Measurements from ENCODE around the gene SEMA4F.

Gene SEMA4F

DNA sequence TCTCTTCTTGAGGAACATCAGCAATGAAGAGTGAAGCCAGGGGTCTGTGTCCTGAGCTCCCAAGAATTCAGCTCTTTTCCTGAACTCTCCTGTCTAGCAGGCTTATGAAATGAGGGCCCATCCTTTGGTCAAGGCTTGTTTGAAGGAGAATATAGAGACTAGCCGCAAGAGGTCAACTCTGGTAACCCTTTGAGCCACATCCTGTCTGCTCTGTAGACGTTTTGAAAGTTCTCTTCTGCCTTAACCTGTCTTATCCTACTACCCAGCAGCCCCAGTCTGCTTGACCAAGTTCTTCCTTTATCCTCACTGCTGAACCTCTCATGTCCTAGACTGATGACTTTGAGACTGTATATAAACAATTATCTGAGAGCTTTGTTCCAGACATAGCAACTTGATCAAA, 5.4 kb downstream of the SEMA4F start:
- Histone ChIP-seq H3K9me3 (ENCODE audit: control insufficient read depth, insufficient read depth, low read length) (no peaks in the 10 kb centered on the region), H3K36me3 (ENCODE audit: control insufficient read depth, insufficient read depth, low read length) (no peaks in the 10 kb centered on the region), H3K27me3 (ENCODE audit: control insufficient read depth, insufficient read depth, low read length) (peaks cover 11% of the 10 kb centered on the region), H3K4me3 (ENCODE audit: low read length) (no peak overlapping the region), H3K27ac (ENCODE audit: low read length) (no peak overlapping the region), H3K4me1 (ENCODE audit: control insufficient read depth, insufficient read depth, low read length) (no peaks in the 10 kb centered on the region)
- WGBS (ENCODE audit: insufficient coverage, insufficient read length) = no CpG with 5 or more reads among the region's 2 CpGs
- DNase-seq (ENCODE audit: low read depth, low spot score) = no peak

DNA sequence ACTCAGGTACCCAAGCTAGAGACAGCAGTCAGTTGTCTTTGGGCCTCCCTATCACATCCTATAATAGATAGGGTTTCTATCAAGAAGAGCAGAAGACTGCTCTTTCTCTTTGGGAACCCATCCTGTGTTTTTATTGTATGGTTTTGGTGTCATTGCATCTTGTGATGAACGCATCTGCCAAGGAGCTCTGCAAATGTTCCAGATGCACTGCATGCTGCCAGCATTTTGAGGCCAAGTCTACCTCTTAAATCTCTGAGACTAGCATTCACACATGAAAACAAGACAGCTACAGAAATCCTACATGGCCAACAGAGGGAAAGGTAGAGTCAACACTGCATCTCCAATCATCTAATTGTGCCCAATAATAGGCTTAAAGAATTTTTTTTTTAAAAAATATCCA, 14.0 kb downstream of the SEMA4F start:
- no peak overlapping the region for H3K27ac ChIP-seq (ENCODE audit: low read length)
- no peak overlapping the region for H3K4me3 ChIP-seq (ENCODE audit: low read length)
- H3K9me3 ChIP-seq (ENCODE audit: control insufficient read depth, insufficient read depth, low read length) = no peaks in the 10 kb centered on the region
- DNase-seq (ENCODE audit: low read depth, low spot score) = no peak
- no peaks in the 10 kb centered on the region for H3K4me1 ChIP-seq (ENCODE audit: control insufficient read depth, insufficient read depth, low read length)
- WGBS (ENCODE audit: insufficient coverage, insufficient read length) = no CpG with 5 or more reads among the region's 1 CpG
- no peaks in the 10 kb centered on the region for H3K27me3 ChIP-seq (ENCODE audit: control insufficient read depth, insufficient read depth, low read length)
- no peaks in the 10 kb centered on the region for H3K36me3 ChIP-seq (ENCODE audit: control insufficient read depth, insufficient read depth, low read length)

DNA sequence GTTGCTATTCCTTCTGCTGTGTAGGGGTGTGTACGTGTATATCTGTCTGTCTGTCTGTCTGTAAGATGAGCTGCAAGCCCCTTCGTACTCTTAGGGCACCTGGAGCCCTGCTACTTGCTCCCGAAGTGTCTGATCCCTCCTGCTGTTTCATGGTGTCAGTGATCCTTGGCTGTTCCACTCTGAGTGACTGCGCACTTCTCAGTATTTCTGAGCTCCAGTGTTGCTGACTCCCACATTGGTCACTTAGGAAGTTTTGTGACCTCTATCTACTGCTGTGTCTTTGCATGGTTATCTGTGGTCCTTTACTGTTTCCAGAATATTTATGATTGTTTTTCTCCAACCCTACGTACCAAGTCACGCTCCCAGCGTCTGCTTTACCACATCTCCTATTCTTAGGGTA, 16.2 kb downstream of the SEMA4F start:
- no peaks in the 10 kb centered on the region for H3K9me3 ChIP-seq (ENCODE audit: control insufficient read depth, insufficient read depth, low read length)
- WGBS (ENCODE audit: insufficient coverage, insufficient read length) = no CpG with 5 or more reads among the region's 7 CpGs
- no peak overlapping the region for H3K4me3 ChIP-seq (ENCODE audit: low read length)
- H3K27me3 ChIP-seq (ENCODE audit: control insufficient read depth, insufficient read depth, low read length) = no peaks in the 10 kb centered on the region
- no peak for DNase-seq (ENCODE audit: low read depth, low spot score)
- no peak overlapping the region for H3K27ac ChIP-seq (ENCODE audit: low read length)
- no peaks in the 10 kb centered on the region for H3K4me1 ChIP-seq (ENCODE audit: control insufficient read depth, insufficient read depth, low read length)
- H3K36me3 ChIP-seq (ENCODE audit: control insufficient read depth, insufficient read depth, low read length) = no peaks in the 10 kb centered on the region

DNA sequence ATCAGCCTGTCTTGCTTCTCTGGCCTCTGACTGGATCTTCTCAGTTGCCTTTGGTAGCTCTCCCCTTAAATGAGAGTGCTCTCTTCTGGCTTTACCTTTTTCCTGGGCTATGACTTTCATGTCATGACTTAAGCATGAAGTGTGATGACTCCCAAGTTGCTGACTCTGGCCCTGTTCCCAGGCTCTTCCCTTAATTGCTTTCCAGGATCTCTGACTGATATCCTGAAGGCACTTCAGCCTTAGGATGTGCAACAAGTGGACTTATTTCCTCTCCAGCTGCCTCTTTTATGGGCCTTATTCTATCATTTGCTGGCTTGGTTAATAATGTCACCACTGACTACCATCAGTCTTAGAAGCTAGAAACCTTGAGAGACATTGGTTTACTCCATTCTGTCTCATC, 17.4 kb downstream of the SEMA4F start:
- Histone ChIP-seq H3K36me3 (ENCODE audit: control insufficient read depth, insufficient read depth, low read length) (no peaks in the 10 kb centered on the region), H3K9me3 (ENCODE audit: control insufficient read depth, insufficient read depth, low read length) (no peaks in the 10 kb centered on the region), H3K27ac (ENCODE audit: low read length) (no peak overlapping the region), H3K4me3 (ENCODE audit: low read length) (no peak overlapping the region), H3K27me3 (ENCODE audit: control insufficient read depth, insufficient read depth, low read length) (no peaks in the 10 kb centered on the region), H3K4me1 (ENCODE audit: control insufficient read depth, insufficient read depth, low read length) (no peaks in the 10 kb centered on the region)
- no peak for DNase-seq (ENCODE audit: low read depth, low spot score)

DNA sequence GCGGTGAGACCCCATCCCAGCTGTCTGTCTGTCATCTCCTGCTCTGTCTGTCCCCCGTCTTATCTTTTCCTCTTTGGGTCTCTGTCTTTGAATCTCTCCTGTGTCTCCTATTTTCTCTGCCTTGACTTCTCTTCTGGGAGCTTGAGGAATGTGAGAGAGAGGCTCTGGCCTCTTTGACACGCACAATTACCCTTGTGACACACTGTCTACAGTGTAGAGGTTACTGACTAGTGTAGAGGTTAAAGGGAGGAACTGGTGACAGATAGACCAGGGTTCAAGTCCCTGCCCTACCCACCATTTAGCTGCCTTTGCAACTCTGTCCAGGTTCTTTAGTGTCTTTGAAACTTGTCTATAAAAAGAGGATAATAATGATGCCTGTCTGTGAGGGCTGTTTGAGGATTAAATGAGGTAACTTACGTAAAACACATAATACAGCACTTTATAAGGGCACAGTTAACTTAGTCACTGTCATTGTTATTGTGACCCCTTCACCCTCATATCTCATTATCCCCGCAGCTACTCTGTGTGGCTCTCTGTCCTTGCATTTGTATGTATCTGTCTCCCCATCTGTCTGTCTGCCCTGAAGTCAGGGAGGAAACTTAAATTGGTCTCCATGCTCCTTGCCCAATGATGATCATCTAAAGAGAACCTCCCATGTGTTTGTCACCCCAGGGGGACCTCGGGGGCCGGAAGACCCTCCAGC, 19.9 kb downstream of the SEMA4F start:
- no CpG with 5 or more reads among the region's 7 CpGs for WGBS (ENCODE audit: insufficient coverage, insufficient read length)
- no peaks in the 10 kb centered on the region for H3K27me3 ChIP-seq (ENCODE audit: control insufficient read depth, insufficient read depth, low read length)
- no peaks in the 10 kb centered on the region for H3K36me3 ChIP-seq (ENCODE audit: control insufficient read depth, insufficient read depth, low read length)
- no peak overlapping the region for H3K4me3 ChIP-seq (ENCODE audit: low read length)
- H3K9me3 ChIP-seq (ENCODE audit: control insufficient read depth, insufficient read depth, low read length) = no peaks in the 10 kb centered on the region
- H3K4me1 ChIP-seq (ENCODE audit: control insufficient read depth, insufficient read depth, low read length) = no peaks in the 10 kb centered on the region
- DNase-seq (ENCODE audit: low read depth, low spot score) = no peak
- no peak overlapping the region for H3K27ac ChIP-seq (ENCODE audit: low read length)

DNA sequence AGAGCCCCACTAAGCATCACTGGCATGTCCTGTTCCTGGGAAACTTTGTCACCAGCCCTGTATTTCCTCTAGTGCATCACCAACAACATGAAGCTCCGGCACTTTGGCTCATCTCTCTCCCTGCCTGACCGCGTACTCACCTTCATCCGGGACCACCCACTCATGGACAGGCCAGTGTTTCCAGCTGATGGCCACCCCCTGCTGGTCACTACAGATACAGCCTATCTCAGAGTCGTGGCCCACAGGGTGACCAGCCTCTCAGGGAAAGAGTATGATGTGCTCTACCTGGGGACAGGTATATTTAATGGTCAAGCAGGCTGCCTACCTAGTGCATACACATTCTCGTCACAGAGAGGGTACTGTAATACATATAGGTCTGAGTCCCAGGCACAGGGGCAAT, 21.0 kb downstream of the SEMA4F start:
- Histone ChIP-seq H3K4me3 (ENCODE audit: low read length) (no peak overlapping the region), H3K27ac (ENCODE audit: low read length) (no peak overlapping the region), H3K4me1 (ENCODE audit: control insufficient read depth, insufficient read depth, low read length) (no peaks in the 10 kb centered on the region), H3K36me3 (ENCODE audit: control insufficient read depth, insufficient read depth, low read length) (no peaks in the 10 kb centered on the region), H3K9me3 (ENCODE audit: control insufficient read depth, insufficient read depth, low read length) (no peaks in the 10 kb centered on the region), H3K27me3 (ENCODE audit: control insufficient read depth, insufficient read depth, low read length) (no peaks in the 10 kb centered on the region)
- WGBS (ENCODE audit: insufficient coverage, insufficient read length) = no CpG with 5 or more reads among the region's 6 CpGs
- peak; percentile 9 for DNase-seq (ENCODE audit: low read depth, low spot score)

DNA sequence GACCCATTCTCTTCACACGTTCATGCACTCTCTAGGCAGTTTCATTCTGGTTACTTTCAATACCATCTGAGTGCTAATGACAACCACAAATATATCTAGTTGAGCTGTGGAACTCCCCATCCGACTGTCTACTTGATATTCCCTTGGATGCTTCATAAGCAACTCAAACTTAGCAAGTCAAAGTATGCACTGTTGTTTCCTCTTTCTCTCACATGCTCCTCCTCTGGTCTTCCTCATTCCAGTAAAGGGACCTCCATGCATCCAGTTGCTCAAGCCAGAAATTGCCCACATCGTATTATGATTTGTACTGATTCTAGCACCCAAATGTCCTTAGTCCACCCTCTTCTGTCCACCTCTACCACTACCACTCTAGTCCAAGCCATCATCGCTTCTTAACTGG, 22.3 kb downstream of the SEMA4F start:
- no peak overlapping the region for H3K4me3 ChIP-seq (ENCODE audit: low read length)
- H3K36me3 ChIP-seq (ENCODE audit: control insufficient read depth, insufficient read depth, low read length) = no peaks in the 10 kb centered on the region
- no CpG with 5 or more reads among the region's 4 CpGs for WGBS (ENCODE audit: insufficient coverage, insufficient read length)
- no peaks in the 10 kb centered on the region for H3K27me3 ChIP-seq (ENCODE audit: control insufficient read depth, insufficient read depth, low read length)
- DNase-seq (ENCODE audit: low read depth, low spot score) = no peak
- H3K27ac ChIP-seq (ENCODE audit: low read length) = no peak overlapping the region
- H3K4me1 ChIP-seq (ENCODE audit: control insufficient read depth, insufficient read depth, low read length) = no peaks in the 10 kb centered on the region
- no peaks in the 10 kb centered on the region for H3K9me3 ChIP-seq (ENCODE audit: control insufficient read depth, insufficient read depth, low read length)

DNA sequence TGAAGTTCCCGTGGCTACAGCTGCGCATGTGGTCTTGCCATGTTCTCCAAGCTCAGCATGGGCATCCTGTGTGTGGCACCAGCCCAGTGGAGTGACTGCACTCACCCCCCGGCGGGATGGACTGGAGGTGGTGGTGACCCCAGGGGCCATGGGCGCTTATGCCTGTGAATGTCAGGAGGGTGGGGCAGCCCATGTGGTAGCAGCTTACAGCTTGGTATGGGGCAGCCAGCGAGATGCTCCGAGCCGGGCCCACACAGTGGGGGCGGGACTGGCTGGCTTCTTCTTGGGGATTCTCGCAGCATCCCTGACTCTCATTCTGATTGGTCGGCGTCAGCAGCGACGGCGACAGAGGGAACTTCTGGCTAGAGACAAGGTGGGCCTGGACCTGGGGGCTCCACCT, 25.6 kb downstream of the SEMA4F start:
- Histone ChIP-seq H3K27ac (ENCODE audit: low read length) (no peak overlapping the region), H3K27me3 (ENCODE audit: control insufficient read depth, insufficient read depth, low read length) (no peaks in the 10 kb centered on the region), H3K36me3 (ENCODE audit: control insufficient read depth, insufficient read depth, low read length) (no peaks in the 10 kb centered on the region), H3K4me1 (ENCODE audit: control insufficient read depth, insufficient read depth, low read length) (no peaks in the 10 kb centered on the region), H3K9me3 (ENCODE audit: control insufficient read depth, insufficient read depth, low read length) (no peaks in the 10 kb centered on the region), H3K4me3 (ENCODE audit: low read length) (no peak overlapping the region)
- no peak for DNase-seq (ENCODE audit: low read depth, low spot score)
- no CpG with 5 or more reads among the region's 15 CpGs for WGBS (ENCODE audit: insufficient coverage, insufficient read length)

DNA sequence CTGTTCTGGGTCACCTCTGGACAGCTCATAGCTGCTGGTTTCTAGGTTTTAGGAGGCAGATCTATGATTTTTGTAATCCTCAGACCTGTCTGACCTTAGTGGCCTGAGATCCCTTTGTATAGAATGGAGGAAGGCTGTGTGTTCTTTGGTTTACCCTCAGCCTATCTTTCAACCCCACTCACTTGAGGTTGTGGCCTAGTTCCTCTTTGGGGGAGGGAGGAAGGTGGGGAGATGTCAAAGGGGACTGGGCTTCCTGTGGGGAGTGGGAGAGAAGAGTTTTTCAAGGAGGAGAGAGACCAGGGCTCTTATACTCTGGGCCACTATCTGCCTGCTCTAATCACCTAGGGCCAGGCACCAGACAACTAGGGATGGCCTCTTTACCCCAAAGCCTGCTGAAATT, 28.5 kb downstream of the SEMA4F start:
- Histone ChIP-seq H3K36me3 (ENCODE audit: control insufficient read depth, insufficient read depth, low read length) (no peaks in the 10 kb centered on the region), H3K27me3 (ENCODE audit: control insufficient read depth, insufficient read depth, low read length) (no peaks in the 10 kb centered on the region), H3K27ac (ENCODE audit: low read length) (no peak overlapping the region), H3K4me1 (ENCODE audit: control insufficient read depth, insufficient read depth, low read length) (no peaks in the 10 kb centered on the region), H3K4me3 (ENCODE audit: low read length) (no peak overlapping the region), H3K9me3 (ENCODE audit: control insufficient read depth, insufficient read depth, low read length) (no peaks in the 10 kb centered on the region)
- DNase-seq (ENCODE audit: low read depth, low spot score) = no peak

DNA sequence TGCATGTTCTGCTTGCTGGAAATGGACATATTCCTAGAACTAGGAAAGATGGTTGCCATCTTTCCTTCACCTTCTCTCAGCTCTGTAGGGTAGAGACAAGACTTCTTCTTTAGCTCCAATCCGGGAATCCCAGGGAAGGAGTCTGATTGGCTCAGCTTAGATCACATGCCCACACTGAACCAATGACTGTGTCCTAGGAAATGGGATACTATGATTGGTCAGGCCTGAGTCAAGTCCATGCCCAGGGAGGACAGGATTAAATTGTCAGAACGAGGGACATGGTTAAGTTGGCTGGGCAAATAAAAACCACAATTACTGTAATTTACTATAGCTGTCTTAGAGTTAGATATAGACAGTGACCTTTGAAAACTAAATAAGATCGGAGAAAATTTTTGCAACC, 31.4 kb downstream of the SEMA4F start:
- Histone ChIP-seq H3K4me3 (ENCODE audit: low read length) (no peak overlapping the region), H3K9me3 (ENCODE audit: control insufficient read depth, insufficient read depth, low read length) (no peaks in the 10 kb centered on the region), H3K36me3 (ENCODE audit: control insufficient read depth, insufficient read depth, low read length) (no peaks in the 10 kb centered on the region), H3K27me3 (ENCODE audit: control insufficient read depth, insufficient read depth, low read length) (no peaks in the 10 kb centered on the region), H3K27ac (ENCODE audit: low read length) (no peak overlapping the region), H3K4me1 (ENCODE audit: control insufficient read depth, insufficient read depth, low read length) (no peaks in the 10 kb centered on the region)
- no peak for DNase-seq (ENCODE audit: low read depth, low spot score)
- no CpG with 5 or more reads among the region's 3 CpGs for WGBS (ENCODE audit: insufficient coverage, insufficient read length)

DNA sequence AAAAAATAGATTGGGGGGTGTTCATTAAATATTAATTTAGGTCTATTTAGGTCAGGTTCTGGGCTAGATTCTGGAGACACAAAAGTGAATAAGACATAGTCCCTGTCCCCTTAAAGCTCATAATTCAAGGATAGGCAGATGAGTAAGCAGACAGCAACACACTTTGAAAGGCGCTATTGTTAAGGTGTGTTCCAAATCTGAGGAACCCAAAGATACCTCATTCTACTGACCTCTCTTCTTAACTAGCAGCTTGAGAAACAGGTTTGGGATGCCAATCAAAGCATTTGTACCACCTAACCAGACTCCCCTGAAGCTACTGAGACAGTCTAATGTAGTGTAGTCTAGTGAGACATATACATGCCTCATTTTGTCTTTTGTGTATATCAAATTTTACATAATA, 34.8 kb downstream of the SEMA4F start:
- WGBS (ENCODE audit: insufficient coverage, insufficient read length) = no CpG with 5 or more reads among the region's 1 CpG
- no peak for DNase-seq (ENCODE audit: low read depth, low spot score)
- Histone ChIP-seq H3K27ac (ENCODE audit: low read length) (no peak overlapping the region), H3K4me1 (ENCODE audit: control insufficient read depth, insufficient read depth, low read length) (no peaks in the 10 kb centered on the region), H3K27me3 (ENCODE audit: control insufficient read depth, insufficient read depth, low read length) (no peaks in the 10 kb centered on the region), H3K9me3 (ENCODE audit: control insufficient read depth, insufficient read depth, low read length) (no peaks in the 10 kb centered on the region), H3K4me3 (ENCODE audit: low read length) (no peak overlapping the region), H3K36me3 (ENCODE audit: control insufficient read depth, insufficient read depth, low read length) (no peaks in the 10 kb centered on the region)

All from iPS DF 6.9 (cell line).